ENCODE data around the gene NMU.

The NMU gene

DNA sequence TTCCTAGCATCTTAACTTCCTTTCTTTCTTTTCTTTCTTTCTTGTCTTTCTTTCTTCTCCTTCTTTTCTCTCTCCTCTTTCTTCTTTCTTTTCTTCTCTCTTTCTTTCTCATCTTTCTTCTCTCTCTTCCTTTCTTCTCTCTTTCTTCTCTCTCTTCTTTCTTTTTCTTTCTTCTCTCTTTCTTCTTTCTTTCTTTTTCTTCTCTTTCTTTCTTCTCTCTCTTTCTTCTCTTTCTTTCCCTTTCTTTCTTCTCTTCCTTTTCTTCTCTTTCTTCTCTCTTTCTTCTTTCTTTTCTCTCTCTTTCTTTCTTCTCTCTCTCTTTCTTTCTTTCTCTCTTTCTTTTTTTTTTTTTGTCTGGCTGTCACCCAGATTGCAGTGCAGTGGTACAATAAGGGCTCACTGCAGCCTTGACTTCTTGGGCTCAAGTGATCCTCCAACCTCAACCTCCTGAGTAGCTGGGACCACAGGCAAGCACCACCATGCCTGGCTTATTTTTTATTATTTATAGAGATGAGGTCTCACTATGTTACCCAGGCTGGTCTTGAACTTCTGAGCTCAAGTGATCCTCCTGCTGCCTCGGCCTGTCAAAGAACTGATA lies 17.5 kb downstream of the NMU start:
- Histone ChIP-seq H3K36me3 (ENCODE audit: insufficient read depth, low read length) (no peaks in the 10 kb centered on the region), H3K79me2 (ENCODE audit: insufficient read depth, low read length) (no peaks in the 10 kb centered on the region), H3K9ac (ENCODE audit: low read length) (no peak overlapping the region), H3K27ac (ENCODE audit: low read depth, low read length, poor library complexity, severe bottlenecking) (no peak overlapping the region), H3K9me2 (ENCODE audit: low read depth, low read length) (no peaks in the 10 kb centered on the region), H3K4me3 (ENCODE audit: low read depth, low read length, poor library complexity, severe bottlenecking) (no peak overlapping the region), H3K27me3 (ENCODE audit: insufficient read depth, low read length) (no peaks in the 10 kb centered on the region), H4K20me1 (ENCODE audit: insufficient read depth, low read length) (no peaks in the 10 kb centered on the region), H2AFZ (ENCODE audit: low read length) (no peak overlapping the region), H3K4me2 (ENCODE audit: low read length) (no peak overlapping the region), H3K4me1 (ENCODE audit: insufficient read depth, low read length, severe bottlenecking) (no peaks in the 10 kb centered on the region), H3F3A (ENCODE audit: insufficient read depth, low read length) (no peaks in the 10 kb centered on the region), H3K9me3 (ENCODE audit: low read length) (no peaks in the 10 kb centered on the region)
- no peak for TF ChIP-seq EZH2 (IDR thresholded peaks at IDR 0.05; ENCODE audit: borderline replicate concordance, low read length)

DNA sequence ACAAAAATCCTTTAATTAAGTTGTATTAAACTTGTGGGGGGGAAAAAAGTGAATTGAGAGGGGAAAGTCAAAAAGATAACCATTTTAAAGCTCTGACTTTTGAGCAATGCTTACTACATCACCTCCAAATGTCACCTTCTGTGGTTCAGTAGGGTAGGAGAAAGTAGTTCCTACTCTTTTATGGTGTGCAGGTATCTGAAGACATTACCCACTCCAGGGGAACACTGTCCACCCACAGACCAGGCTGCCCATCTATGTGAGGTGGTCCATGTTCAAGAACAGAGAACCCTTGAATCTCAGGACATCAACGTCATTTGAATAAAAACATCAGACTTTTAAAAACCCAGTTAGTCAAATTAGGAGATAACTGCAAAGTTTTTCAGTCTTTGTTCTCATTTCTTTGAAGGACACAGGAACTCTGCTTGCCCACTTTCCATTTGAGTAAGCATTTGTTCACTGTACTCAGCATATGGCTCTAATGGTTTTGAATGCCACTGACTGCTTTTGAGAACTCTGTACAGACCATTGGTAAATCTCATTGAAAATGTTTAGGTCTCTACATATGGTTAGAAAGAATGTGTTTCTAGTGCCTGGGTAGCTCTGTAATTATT lies 18.4 kb downstream of the NMU start:
- Histone ChIP-seq H3K9ac (ENCODE audit: low read length) (no peak overlapping the region), H4K20me1 (ENCODE audit: insufficient read depth, low read length) (no peaks in the 10 kb centered on the region), H3K9me3 (ENCODE audit: low read length) (no peaks in the 10 kb centered on the region), H3K27ac (ENCODE audit: low read depth, low read length, poor library complexity, severe bottlenecking) (no peak overlapping the region), H3K4me3 (ENCODE audit: low read depth, low read length, poor library complexity, severe bottlenecking) (no peak overlapping the region), H3F3A (ENCODE audit: insufficient read depth, low read length) (no peaks in the 10 kb centered on the region), H2AFZ (ENCODE audit: low read length) (no peak overlapping the region), H3K4me2 (ENCODE audit: low read length) (no peak overlapping the region), H3K36me3 (ENCODE audit: insufficient read depth, low read length) (no peaks in the 10 kb centered on the region), H3K4me1 (ENCODE audit: insufficient read depth, low read length, severe bottlenecking) (no peaks in the 10 kb centered on the region), H3K9me2 (ENCODE audit: low read depth, low read length) (no peaks in the 10 kb centered on the region), H3K79me2 (ENCODE audit: insufficient read depth, low read length) (no peaks in the 10 kb centered on the region), H3K27me3 (ENCODE audit: insufficient read depth, low read length) (no peaks in the 10 kb centered on the region)
- no peak for TF ChIP-seq EZH2 (IDR thresholded peaks at IDR 0.05; ENCODE audit: borderline replicate concordance, low read length)
- TF ChIP-seq, protein P1, sequence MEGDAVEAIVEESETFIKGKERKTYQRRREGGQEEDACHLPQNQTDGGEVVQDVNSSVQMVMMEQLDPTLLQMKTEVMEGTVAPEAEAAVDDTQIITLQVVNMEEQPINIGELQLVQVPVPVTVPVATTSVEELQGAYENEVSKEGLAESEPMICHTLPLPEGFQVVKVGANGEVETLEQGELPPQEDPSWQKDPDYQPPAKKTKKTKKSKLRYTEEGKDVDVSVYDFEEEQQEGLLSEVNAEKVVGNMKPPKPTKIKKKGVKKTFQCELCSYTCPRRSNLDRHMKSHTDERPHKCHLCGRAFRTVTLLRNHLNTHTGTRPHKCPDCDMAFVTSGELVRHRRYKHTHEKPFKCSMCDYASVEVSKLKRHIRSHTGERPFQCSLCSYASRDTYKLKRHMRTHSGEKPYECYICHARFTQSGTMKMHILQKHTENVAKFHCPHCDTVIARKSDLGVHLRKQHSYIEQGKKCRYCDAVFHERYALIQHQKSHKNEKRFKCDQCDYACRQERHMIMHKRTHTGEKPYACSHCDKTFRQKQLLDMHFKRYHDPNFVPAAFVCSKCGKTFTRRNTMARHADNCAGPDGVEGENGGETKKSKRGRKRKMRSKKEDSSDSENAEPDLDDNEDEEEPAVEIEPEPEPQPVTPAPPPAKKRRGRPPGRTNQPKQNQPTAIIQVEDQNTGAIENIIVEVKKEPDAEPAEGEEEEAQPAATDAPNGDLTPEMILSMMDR (IDR thresholded peaks at IDR 0.05; ENCODE audit: low read length), result no peak

- TF ChIP-seq EZH2 (IDR thresholded peaks at IDR 0.05; ENCODE audit: borderline replicate concordance, low read length), result no peak
- TF ChIP-seq, protein P1 (IDR thresholded peaks at IDR 0.05; ENCODE audit: low read length), result no peak
- Histone ChIP-seq H3K4me1 (ENCODE audit: insufficient read depth, low read length, severe bottlenecking) (no peaks in the 10 kb centered on the region), H3K9ac (ENCODE audit: low read length) (no peak overlapping the region), H4K20me1 (ENCODE audit: insufficient read depth, low read length) (no peaks in the 10 kb centered on the region), H3K9me2 (ENCODE audit: low read depth, low read length) (no peaks in the 10 kb centered on the region), H3K36me3 (ENCODE audit: insufficient read depth, low read length) (no peaks in the 10 kb centered on the region), H3F3A (ENCODE audit: insufficient read depth, low read length) (no peaks in the 10 kb centered on the region), H3K79me2 (ENCODE audit: insufficient read depth, low read length) (no peaks in the 10 kb centered on the region), H3K27me3 (ENCODE audit: insufficient read depth, low read length) (no peaks in the 10 kb centered on the region), H3K27ac (ENCODE audit: low read depth, low read length, poor library complexity, severe bottlenecking) (no peak overlapping the region), H3K4me2 (ENCODE audit: low read length) (no peak overlapping the region), H3K9me3 (ENCODE audit: low read length) (no peaks in the 10 kb centered on the region), H2AFZ (ENCODE audit: low read length) (no peak overlapping the region), H3K4me3 (ENCODE audit: low read depth, low read length, poor library complexity, severe bottlenecking) (no peak overlapping the region)
Measured at GRCh38 chr4:55615008-55615407, 21.1 kb downstream of the NMU start.

DNA sequence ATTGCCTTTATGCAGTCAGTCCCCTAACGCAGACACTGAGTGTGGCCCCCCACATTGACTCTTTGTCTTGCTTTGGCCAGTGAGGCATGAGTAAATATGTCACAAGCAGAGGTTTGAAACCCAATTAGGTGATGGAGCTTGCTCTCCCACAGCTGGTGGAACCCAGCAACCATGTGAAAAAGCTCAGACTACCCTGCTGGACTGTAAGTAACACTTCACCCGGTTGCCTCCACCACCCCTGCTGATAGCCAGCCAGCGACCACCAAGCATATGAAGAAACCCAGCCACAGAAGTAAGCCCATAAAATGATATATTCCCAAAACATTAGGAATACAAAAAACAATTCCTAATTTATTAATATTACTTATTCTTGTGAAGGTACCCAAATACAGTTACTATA lies 22.5 kb downstream of the NMU start:
- H3K4me1 ChIP-seq (ENCODE audit: insufficient read depth, low read length, severe bottlenecking), result no peaks in the 10 kb centered on the region
- H3F3A ChIP-seq (ENCODE audit: insufficient read depth, low read length), result no peaks in the 10 kb centered on the region
- no peaks in the 10 kb centered on the region for H3K27me3 ChIP-seq (ENCODE audit: insufficient read depth, low read length)
- no peaks in the 10 kb centered on the region for H3K79me2 ChIP-seq (ENCODE audit: insufficient read depth, low read length)
- TF ChIP-seq, protein P1 (IDR thresholded peaks at IDR 0.05; ENCODE audit: low read length), result no peak
- TF ChIP-seq EZH2 (IDR thresholded peaks at IDR 0.05; ENCODE audit: borderline replicate concordance, low read length), result no peak
- no peak overlapping the region for H2AFZ ChIP-seq (ENCODE audit: low read length)
- H3K9ac ChIP-seq (ENCODE audit: low read length), result no peak overlapping the region
- H3K4me2 ChIP-seq (ENCODE audit: low read length), result no peak overlapping the region
- no peak overlapping the region for H3K27ac ChIP-seq (ENCODE audit: low read depth, low read length, poor library complexity, severe bottlenecking)
- no peaks in the 10 kb centered on the region for H3K9me2 ChIP-seq (ENCODE audit: low read depth, low read length)
- H3K36me3 ChIP-seq (ENCODE audit: insufficient read depth, low read length), result no peaks in the 10 kb centered on the region
- no peaks in the 10 kb centered on the region for H4K20me1 ChIP-seq (ENCODE audit: insufficient read depth, low read length)
- no peaks in the 10 kb centered on the region for H3K9me3 ChIP-seq (ENCODE audit: low read length)
- H3K4me3 ChIP-seq (ENCODE audit: low read depth, low read length, poor library complexity, severe bottlenecking), result no peak overlapping the region

Data from OCI-LY1 (cell line).